Ascending aorta (tissue), 2 donors: ENCODE data around the gene EPN1. TPM values are rescaled to one million over a fixed set of nuclear protein-coding genes. Genes with fewer than 3 reads are reported as not detected.

Experiments
- DNase-seq, 2 donors: peaks; one replicate each; pipeline ENCODE4 v3.0.0-alpha.2; 2019; ENCODE audit warnings: low spot score in 2 of 2
- H3K27ac ChIP-seq, 2 donors: fragments of 200-600 bp; sonication (generic); one replicate each; pipeline ENCODE4 v1.5.1; 2016 to 2017; ENCODE audit warnings: mild to moderate bottlenecking in 1 of 2
- H3K27me3 ChIP-seq: fragments of 200-600 bp; sonication (generic); one replicate; pipeline ENCODE4 v1.5.1; 2017
- H3K36me3 ChIP-seq, 2 donors: fragments of 200-600 bp; sonication (generic); one replicate each; pipeline ENCODE4 v1.5.1; 2016
- H3K4me1 ChIP-seq, 2 donors: fragments of 200-600 bp; sonication (generic); one replicate each; pipeline ENCODE4 v1.5.1; 2016 to 2017; ENCODE audit warnings: mild to moderate bottlenecking in 1 of 2
- H3K4me3 ChIP-seq, 2 donors: fragments of 200-600 bp; sonication (generic); one replicate each; pipeline ENCODE4 v1.5.1; 2016 to 2017; ENCODE audit warnings: mild to moderate bottlenecking in 1 of 2
- H3K9me3 ChIP-seq, 2 donors: fragments of 200-600 bp; sonication (generic); one replicate each; pipeline ENCODE4 v1.5.1; 2016
- CTCF ChIP-seq, 3 experiments: fragments of 200-600 bp in 2 of 3; fragments of 450-650 bp in 1 of 3; sonication (generic) in 2 of 3; IDR thresholded peaks; one replicate each; pipeline ENCODE4 v1.5.1; 2016 to 2019; ENCODE audit warnings: antibody characterized with exemption in 3 of 3, mild to moderate bottlenecking in 1 of 3, moderate library complexity in 1 of 3
- intact Hi-C: fragments of 100-400 bp; cut with DNase I; formaldehyde crosslinking; loops from one replicate; pipeline ENCODE4 v1.15.1; 2023
- total RNA-seq: library from RNA; depleted of rRNA; stranded (reverse); fragments of >200 nt; gene quantifications from one replicate; pipeline ENCODE4 v1.1.0, GENCODE V29; 2016

EPN1 gene
- total RNA-seq, 1 donor from 2014 or later: 122 TPM

- peak overlapping the region; percentile 89 to 98 for H3K27ac ChIP-seq
- peak overlapping the region; percentile 66 to 82 for H3K4me3 ChIP-seq
- intact Hi-C loops: no loop called here
- no peaks in the 10 kb centered on the region for H3K27me3 ChIP-seq
- peaks cover 3 to 10% of the 10 kb centered on the region in 2 donors for H3K36me3 ChIP-seq
- no peaks in the 10 kb centered on the region for H3K9me3 ChIP-seq
- no peak for TF ChIP-seq CTCF (IDR thresholded peaks at IDR 0.05)
- H3K4me1 ChIP-seq: peaks cover 20 to 22% of the 10 kb centered on the region in 2 donors
- DNase-seq: no peak
Observed at GRCh38 chr19:55643887-55644176, 31.2 kb upstream of the EPN1 start.

GRCh38 chr19:55644191-55644833 lies 30.7 kb upstream of the EPN1 start:
- Histone ChIP-seq H3K9me3 (no peaks in the 10 kb centered on the region), H3K4me1 (peaks cover 20 to 22% of the 10 kb centered on the region in 2 donors), H3K27ac (peak overlapping the region; percentile 89 to 98), H3K27me3 (no peaks in the 10 kb centered on the region), H3K36me3 (peaks cover 3 to 10% of the 10 kb centered on the region in 2 donors), H3K4me3 (peak overlapping the region; percentile 66 to 82)
- no peak for DNase-seq
- TF ChIP-seq CTCF (IDR thresholded peaks at IDR 0.05): no peak
- intact Hi-C loops: no loop called here

GRCh38 chr19:55644842-55645511 lies 30.0 kb upstream of the EPN1 start:
- H3K4me3 ChIP-seq: peak overlapping the region in 1 of 2 donors; percentile 82
- intact Hi-C loops: loop anchor here (5.0 kb wide), 1 partner anchor 258 kb away; the partner anchor contains the start of gene RPL28
- H3K36me3 ChIP-seq: peaks cover 3 to 10% of the 10 kb centered on the region in 2 donors
- no peak for DNase-seq
- H3K27ac ChIP-seq: no peak overlapping the region
- no peaks in the 10 kb centered on the region for H3K9me3 ChIP-seq
- no peak for TF ChIP-seq CTCF (IDR thresholded peaks at IDR 0.05)
- H3K27me3 ChIP-seq: no peaks in the 10 kb centered on the region
- peaks cover 16 to 17% of the 10 kb centered on the region in 2 donors for H3K4me1 ChIP-seq

- H3K27me3 ChIP-seq: no peaks in the 10 kb centered on the region
- DNase-seq: no peak
- H3K36me3 ChIP-seq: peaks cover 3 to 10% of the 10 kb centered on the region in 2 donors
- no peak overlapping the region for H3K27ac ChIP-seq
- H3K4me3 ChIP-seq: no peak overlapping the region
- H3K4me1 ChIP-seq: peaks cover 11 to 16% of the 10 kb centered on the region in 2 donors
- TF ChIP-seq CTCF (IDR thresholded peaks at IDR 0.05): no peak
- intact Hi-C loops: loop anchor here (5.0 kb wide), 1 partner anchor 258 kb away; the partner anchor contains the start of gene RPL28
- H3K9me3 ChIP-seq: no peaks in the 10 kb centered on the region
Observed at GRCh38 chr19:55645512-55645881, 29.5 kb upstream of the EPN1 start.

- Histone ChIP-seq H3K27me3 (no peaks in the 10 kb centered on the region), H3K9me3 (no peaks in the 10 kb centered on the region), H3K4me1 (peaks cover 10 to 16% of the 10 kb centered on the region in 2 donors), H3K36me3 (peaks cover 3 to 10% of the 10 kb centered on the region in 2 donors), H3K4me3 (peak overlapping the region; percentile 87 to 89), H3K27ac (peak overlapping the region; percentile 74 to 80)
- TF ChIP-seq CTCF (IDR thresholded peaks at IDR 0.05): no peak
- intact Hi-C loops: loop anchor here (5.0 kb wide), 1 partner anchor 260 kb away; the partner anchor contains the start of gene RPL28
- DNase-seq: no peak
Observed at GRCh38 chr19:55646889-55647731, 27.9 kb upstream of the EPN1 start.
